ENCODE measurements around the gene LRCH4.
"Not testable (repeated sequence)": the region's sequence is repeated elsewhere in the genome, so short reads cannot be mapped to it uniquely, and the experiment has no call there.

The LRCH4 gene

DNA sequence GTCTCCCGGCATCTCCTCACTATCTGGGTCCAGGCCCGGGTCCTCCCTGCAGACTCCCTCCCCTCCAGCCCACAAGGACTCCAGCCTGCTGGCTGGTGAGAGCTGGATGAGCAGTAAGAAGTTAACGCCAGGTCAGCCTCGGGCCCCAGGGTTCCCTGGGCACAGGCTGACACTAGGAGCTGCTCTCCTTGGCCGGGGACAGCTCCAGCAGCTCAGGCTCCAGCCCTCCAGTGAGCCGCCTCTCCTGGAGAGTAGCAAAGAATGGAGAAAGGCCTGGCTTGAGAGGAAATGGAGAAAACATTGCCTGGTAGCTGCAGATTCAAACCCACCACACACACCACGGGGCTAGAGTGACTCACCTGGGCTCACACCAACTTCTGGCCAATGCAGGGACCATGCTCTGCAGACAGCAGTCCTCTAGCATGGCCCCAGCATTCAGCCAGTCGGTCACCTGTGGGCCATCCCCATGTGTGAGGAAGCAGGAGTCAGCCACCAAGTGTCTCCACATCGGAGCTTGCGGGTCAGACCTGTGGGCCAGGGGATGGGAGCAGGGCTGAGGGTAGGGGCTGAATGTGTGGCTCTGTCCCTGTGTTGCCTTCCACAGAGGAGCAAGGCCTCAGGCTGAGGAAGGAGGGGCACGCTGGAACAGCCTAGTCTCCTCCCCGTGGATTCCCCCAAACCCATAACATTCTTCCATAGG is 18.7 kb downstream of the LRCH4 start:
- DNase-seq, result no peak

DNA sequence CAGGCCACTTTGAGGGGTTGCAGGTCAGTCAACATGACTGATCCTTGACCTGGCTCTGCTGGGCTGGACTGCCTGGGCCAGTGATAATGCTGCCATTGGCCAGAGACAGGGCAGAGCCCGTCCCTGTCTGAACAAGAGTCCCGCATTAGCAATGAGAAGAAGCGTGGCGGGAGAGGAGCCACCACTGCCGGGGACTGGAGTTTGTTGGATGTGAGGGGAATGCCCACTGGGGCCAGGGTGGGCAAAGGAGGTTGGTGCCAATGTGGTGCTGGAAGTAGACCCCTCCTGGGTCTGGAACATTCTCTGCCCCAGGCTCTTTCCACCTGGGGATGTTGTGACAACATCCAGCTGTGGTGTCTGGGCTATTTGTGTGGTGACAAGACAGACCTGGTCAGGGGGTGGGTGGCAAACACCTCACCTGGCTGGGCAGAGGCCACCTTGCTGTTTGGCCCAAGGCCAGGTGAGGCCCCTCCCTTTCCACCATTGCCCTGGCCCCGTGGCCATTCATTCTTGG is 19.9 kb downstream of the LRCH4 start:
- no peak for DNase-seq

DNA sequence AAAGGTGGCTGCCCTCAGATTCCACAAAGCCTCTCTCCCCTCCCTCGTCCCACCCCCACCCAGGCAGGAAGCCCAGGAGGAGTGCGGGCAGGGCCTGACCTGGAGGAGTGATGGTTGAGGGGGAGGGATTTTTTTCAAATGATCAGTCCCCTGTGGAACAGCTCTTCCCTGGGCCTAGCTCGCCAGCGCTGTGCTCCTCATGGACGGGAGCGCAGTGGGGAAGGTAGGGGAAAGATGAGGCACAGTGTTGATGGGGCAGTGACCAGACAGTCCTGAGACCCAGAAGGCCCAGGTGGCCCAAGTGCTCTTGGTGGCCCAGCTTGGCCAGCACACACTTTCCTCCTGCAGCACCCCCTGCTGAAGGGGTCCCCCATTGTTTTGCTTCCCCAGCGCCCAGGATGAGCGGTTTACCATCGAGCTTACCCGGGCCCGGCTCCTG is 20.8 kb downstream of the LRCH4 start:
- no peak for DNase-seq

DNA sequence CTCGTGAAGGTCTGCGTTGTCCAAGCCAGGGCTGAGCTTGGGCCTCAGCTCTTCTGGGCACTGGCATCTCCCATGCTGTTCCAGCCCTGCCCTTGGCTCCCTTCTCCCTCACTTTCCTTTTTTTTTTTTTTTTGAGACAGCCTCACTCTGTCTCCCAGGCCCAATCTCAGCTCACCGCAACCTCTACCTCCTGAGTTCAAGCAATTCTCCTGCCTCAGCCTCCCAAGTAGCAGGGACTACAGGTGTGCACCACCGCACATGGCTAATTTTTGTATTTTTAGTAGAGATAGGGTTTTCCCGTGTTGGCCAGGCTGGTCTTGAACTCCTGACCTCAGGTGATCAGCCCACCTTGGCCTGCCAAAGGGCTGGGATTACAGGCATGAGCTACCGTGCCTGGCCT is 21.5 kb downstream of the LRCH4 start:
- DNase-seq, result not testable (repeated sequence)

DNA sequence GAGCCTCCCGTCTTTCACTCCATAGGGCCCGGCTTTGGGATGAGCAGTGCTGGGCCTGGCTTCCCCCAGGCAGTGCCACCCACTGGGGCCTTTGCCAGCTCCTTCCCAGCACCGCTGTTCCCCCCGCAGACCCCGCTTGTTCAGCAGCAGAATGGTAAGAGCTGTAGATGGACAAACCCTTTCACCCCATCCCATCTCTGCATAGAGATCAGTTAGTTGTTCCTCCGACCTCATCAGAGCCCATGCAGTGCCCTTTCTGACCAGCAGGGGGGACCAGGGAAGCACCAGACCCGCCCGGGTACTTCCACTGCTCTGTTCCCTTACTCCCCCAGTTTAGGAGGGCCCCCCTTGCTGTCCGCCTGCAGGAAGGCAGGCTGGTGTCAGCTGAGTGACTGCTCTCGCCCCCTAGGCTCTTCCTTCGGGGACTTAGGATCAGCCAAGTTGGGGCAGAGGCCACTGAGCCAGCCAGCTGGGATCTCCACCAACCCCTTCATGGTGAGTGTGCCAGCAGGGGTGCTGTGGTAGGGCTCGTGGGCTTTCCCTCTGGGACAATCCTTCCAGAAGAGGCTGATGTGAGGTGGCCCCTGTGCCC is 22.0 kb downstream of the LRCH4 start:
- DNase-seq, result no peak

DNA sequence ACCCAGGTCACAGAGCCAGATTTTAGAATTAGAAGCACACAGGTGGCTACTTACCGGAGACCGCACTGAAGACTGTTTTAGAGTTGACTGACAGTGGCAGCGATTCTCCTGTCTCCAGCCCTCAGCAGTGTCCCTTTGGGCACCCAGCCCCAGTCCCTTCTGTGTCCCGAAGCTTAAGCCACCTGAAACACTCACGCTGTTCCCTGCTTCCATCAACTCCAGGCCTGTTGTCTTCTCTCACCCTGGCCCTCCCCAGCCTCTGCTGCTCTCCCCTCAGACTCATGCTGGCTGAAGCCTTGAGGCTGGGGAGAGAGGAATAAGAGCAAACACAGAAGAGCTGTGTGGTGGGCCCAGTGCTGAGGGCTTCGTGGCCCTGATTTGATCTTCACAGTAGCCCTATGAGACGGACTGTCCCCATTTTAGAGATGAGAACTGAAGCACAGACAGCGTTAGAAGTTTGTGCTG is 22.8 kb downstream of the LRCH4 start:
- DNase-seq, result no peak

DNA sequence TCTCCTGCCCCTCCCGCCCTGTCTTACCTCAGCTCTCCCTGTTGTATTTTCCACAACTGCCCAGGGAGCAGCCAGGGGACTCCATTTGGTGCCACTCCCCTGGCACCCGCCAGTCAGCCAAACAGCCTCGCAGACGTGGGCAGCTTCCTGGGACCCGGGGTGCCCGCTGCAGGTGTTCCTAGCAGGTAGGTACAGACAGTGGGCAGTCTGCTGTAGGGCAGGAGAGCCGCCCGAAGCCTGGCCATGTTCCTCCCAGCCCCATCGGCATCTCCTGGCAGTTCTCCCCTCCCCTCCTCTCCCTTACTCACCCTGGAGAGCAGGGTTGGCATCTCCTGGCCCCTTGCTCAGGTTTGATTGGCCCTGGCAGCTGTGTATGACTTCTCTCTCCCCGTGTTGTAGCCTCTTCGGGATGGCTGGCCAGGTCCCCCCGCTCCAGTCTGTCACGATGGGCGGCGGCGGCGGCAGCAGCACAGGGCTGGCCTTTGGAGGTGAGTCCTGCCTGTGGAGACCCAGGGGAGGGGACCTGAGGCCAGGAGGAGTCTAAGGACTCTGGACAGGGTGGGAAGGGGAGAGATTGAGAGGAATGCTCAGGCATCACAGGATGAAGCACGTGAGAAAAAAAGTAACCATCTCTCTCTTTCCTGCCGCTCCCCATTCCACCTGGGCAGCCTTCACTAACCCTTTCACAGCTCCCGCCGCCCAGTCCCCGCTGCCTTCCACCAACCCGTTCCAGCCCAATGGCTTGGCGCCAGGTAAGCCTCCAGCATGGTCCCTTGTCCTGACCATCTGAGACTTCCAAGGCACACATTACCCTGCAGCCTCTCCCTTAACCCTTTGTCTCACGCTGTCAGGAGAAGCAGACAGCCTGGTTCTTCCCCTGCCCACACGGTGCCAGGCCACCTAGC is 23.5 kb downstream of the LRCH4 start:
- no peak for DNase-seq

DNA sequence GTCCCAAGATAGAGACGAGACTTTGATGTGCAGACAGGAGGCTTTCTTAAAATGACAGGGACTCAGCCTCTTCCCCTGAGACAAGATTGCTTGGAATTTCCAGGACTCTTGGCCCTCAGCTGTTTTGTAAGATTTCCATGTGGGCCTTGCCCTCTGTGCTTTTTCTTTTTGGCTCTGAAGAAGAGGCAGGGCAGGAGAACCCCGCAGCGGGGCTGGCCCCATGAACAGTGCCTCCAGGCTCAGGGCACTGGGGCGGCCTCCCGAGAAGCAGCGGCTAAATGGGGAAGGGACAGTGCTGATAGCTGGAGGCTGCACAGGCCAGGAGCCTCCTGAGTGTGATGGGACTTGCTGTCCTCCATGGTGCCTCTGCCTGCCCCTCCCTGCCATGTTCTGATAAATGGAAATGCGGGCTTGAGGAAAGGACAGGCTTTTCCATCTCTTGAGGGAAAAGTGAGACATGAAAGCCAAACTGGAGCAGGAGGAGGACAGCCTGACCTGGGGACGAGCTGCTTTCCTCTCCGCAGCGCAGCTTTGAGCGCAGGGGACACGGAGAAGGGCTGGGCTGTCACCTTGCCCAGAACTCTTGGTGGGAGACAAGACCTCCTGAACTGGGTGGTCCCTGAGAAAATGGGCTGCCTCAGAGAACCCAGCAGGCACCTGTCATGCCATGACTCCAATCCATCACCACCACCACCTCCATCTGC is 24.3 kb downstream of the LRCH4 start:
- no peak for DNase-seq

DNA sequence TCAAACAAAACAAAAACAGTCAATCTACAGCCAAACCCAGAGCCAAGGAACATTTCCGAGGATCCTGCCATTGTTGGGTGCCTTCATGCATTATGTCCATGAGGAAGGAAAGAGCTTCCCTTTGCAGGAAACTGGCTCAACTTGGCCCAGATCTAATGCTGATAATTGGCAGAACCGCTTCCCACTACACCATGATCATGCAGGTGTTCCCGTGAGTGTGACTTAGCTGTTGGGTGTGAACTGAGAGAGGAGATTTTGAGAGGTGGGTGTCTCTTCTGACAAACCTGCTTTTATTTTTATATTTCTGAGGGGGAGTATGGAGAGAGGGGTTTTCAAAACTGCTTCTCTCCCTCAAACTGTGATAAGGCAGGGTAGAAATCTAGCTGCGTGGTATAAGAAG is 26.8 kb downstream of the LRCH4 start:
- DNase-seq, result no peak

DNA sequence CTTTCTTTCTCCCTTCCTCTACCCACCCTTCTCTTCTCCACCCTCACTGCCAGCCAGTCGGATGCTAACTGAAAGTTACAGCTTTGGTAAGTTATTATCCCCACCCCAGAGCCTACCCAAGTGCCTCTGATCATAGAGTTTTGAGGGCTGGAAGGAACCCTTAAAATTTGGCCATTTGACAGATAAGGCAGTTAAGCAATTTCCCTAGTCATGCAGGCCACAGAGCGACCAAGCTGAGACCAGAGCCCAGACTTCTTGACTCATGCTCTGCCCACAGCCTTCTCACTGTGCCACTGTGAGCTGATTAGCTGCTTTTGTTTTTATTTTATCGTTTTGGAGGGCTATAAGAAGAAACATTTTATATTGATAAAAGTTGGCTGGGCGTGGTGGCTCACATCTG is 29.4 kb downstream of the LRCH4 start:
- DNase-seq, result no peak

DNA sequence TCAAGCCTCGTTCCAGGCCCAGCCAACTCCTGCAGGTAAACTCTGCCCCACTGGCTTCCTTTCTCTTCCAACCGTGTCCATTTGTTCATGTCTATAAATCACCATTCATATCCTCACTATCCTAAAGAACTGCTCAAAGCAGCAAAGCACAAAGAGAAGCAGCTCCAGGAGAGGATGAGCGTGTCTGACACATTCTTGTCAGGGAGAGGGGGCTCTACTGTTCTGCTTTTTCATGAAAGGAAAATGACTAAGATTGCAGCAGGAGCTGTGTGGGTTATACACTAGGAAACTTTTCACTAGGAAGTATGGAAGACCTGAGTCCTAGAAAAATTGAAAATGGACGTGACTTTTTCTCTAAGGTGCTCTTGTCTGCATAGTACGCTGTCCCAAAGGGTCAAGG is 30.2 kb downstream of the LRCH4 start:
- no peak for DNase-seq

DNA sequence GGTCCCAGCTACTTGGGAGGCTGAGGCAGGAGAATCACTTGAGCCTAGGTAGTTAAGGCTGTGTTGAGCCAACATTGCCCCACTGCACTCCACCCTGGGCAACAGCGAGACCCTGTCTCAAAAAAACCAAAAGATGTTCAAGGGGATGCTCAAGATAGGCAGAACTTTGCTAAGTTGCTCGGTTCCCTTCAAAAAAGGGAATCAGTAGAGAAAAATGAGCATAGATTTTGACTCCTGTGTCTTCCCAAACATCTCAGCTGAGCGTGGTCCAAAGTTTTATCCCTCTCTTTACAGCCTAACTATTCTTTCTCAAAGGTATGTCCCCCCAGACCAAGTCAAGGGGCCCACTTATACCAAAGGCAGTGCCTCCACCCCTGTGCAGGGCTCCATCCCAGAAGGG is 32.9 kb downstream of the LRCH4 start:
- no peak for DNase-seq

DNA sequence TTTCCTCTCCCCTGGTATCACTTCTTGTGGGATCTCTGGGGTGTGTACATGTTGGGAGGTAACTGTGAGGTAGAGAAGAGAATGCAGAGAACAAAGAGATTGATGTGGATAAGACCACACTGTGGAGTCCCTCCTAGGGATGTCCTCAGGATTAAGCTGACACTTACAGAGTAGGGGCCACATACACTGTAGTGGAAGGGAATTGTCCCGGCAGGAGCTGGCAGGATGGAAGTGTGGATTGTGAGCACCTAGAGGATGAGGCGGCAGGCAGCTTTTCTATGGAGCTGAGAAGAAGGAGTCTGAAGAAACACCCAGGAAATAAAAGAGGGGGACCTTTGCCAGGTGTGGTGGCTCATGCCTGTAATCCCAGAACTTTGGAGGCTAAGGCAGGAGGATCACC is 33.4 kb downstream of the LRCH4 start:
- no peak for DNase-seq

DNA sequence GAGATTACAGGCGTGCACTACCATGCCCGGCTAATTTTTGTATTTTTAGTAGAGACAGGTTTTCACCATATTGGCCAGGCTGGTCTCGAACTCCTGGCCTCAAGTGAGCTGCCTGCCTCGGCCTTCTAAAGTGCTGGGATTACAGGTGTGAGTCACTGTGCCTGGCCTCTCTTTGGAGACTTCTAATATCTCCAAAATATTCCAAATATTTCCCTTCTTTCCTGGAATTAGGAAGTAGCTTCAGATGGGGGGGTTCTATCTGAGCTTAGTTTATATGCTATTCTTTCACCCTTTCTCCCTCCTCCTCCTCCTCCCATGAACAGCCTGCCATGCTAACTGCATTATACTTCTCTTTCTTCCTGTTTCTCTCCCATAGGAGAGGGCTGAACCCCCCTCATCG is 37.5 kb downstream of the LRCH4 start:
- not testable (repeated sequence) for DNase-seq

DNA sequence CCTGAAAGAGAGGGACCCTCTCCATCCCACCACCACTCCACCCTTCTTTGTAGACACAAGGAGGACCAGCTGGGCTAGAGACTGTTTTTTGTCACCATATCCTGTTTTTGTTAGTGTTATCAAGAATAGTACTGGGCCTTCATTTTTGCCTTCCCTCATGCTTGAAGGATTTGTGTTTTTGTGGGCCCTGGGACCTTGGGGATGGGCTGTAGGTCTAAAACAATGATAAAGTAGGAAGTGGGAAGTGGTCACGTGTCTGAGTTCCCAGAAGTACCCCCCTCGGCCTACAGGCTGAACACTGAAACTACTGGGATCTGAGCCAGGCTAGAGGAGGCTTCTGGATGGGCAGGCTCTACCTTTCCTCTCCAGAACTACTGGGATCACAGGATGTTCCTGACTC is 38.1 kb downstream of the LRCH4 start:
- no peak for DNase-seq

DNA sequence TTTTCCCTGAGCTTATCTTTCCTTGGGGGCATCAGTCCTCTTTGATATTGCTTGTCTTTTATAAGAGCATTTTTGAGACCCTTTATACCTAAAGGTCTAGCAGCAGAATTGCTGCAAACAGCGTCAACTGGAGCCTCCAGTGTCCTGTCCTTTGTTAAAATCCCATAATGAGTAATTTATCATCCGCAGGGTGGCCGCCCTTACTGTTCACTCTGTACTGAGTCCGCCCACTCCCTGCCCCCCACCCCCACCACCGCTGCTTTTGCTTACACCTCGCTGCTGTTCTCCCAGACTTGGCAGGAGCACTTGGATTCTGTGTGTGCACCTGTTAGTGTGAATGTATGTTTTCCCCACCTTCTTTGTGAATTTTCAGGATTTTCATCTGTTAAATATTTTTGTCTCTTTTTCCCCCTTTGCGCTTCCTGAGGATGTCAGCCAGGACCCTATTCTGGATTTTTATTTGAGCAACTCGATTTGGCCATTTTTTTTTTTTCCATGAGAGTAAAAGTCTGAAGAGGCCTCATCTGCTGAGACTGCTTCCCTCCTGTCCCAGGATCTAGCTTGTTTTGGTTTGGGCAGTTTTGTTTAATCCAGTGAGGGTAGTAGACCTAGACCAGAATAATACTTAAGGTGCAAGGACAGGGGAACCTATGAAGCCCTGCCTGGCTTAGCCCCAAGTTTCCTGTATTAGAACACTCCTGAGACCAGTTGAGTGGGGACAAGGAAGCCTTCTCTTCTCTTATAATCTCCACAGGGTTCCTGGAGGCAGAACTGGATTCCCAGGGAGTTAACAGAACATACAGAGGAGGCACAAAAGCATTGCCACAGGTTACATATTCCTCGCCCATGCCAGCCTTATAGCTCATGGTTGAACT is 38.8 kb downstream of the LRCH4 start:
- DNase-seq, result no peak

DNA sequence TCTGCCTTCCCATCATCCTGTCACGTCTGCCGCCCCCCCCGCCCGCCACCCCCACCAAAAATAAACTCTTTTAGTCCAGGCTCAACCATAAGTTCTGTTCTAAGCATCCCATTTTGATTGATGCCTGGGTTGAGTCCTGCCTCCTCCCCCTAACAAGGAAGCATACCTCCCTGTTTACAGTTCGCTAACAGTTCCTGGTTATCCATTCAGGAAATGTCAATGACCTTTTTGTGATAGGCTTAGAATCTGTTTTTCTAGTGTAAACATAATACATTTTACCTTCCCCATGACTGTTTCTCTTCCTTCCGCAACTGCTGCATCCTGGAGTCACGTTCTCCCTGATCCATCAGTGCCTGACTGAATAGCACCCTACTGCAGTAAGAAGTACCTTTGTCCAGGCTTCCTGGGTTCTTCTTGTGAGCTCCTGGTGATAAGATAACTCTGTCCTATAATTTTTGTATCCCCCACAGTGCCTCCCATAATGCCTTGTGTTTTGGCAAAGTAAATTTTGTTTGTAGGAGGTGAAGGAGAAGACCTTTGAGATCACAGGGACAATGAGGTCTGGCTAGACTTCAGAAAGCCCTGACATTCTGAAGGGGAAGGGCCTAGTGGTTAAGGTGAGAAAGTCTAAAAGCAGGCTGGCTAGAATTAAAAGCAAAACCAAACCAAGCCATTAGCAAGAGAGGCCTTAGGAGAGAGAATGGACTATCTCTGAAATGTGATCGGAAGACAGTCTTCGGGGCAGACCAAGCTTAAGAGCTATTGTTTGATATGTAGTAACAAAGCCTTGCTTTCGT is 39.6 kb downstream of the LRCH4 start:
- no peak for DNase-seq

DNA sequence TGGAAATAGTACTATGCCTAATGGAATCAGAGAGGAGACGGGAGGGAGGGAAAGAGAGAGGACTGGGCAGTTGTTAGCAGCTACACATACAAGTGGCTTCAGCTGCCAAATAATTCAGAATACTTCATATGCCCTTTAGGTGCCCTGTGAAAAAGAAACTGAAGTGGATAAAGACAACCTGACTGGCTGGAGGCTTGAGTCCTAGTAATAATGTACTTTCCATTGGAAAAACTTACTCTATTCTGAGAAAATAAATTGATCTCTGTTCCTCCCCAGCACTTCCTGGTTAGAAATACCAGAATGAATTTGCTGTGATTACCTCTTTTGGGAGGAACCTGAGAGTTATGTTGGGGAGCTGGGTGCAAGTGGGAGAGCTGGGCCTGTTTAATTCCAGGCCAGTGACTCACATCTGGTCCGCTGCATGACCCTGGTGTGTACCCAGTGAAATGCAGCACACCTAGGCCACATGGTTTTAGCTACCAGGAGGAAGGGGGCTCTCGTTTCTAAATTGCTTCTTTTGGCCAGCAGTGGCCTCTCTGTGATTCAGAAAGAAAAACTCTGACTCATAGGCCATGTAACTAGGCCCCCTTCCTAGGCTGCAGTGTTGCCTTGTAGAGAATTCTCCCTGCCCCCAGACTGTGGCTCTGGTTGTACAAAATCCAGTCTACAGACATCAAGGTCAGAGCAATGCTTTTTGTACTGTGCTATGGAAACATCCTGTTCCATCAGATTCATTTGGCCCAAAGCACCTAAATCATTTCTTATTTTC is 40.4 kb downstream of the LRCH4 start:
- DNase-seq, result no peak

DNA sequence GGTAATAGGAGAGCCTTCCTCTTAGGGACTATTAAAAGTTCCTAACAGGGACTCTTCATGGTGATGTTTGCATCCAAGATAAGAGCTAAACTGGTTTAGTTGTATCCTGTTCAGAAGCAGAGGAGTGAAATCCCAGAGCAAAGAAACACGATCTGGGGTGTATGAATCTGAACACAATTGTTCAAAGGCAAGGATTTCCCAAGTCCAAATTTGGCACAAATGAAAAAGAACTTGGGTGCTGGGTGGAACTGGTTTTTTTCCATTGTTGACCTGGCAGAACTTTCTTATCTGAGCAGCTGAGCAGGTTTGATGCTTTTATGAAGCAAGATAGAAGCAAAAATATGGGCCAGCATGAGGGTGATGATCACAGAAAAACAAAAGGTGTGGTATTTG is 41.0 kb downstream of the LRCH4 start:
- no peak for DNase-seq

DNA sequence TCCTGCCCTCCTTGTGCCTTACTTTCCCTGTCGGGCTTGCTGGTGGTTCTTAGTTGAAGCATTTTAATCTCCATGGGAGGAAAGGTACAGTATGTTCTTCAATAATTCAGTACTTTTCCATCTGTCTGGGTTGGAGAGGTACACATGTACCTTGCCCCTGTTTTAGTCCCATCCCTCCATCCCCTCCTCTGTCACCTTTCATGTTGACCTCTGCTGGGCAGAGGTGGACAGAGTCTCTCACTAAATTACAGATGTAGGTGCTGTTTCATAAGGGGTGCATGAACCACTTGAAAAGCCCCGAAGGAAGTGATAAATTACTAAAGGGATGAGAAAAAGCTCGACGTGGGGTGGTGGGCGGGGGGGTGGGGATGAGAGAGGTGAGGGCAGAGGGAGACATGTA is 41.5 kb downstream of the LRCH4 start:
- no peak for DNase-seq
